Loucy (cell line): ENCODE data around the gene FBLIM1.

ENCODE experiments used
- H2AFZ ChIP-seq: fragments of 200-600 bp; sonication (generic); 2 replicates; pipeline ENCODE4 v1.6.0; 2016; ENCODE audit warnings: antibody characterized with exemption, mild to moderate bottlenecking, low read length, moderate library complexity
- H3F3A ChIP-seq: fragments of 200-600 bp; 2 replicates; pipeline ENCODE4 v1.6.0; 2016; ENCODE audit warnings: antibody characterized with exemption, low read depth, mild to moderate bottlenecking
- H3K27me3 ChIP-seq: fragments of 200-600 bp; sonication (generic); 2 replicates; pipeline ENCODE4 v1.6.1; 2014; ENCODE audit warnings: low read length, mild to moderate bottlenecking; ENCODE audit not compliant: insufficient read depth, poor library complexity, severe bottlenecking
- H3K36me3 ChIP-seq: fragments of 200-600 bp; sonication (generic); 2 replicates; pipeline ENCODE4 v1.6.1; 2016; ENCODE audit warnings: low read length; ENCODE audit not compliant: insufficient read depth
- H3K4me1 ChIP-seq: fragments of 200-600 bp; sonication (generic); 2 replicates; pipeline ENCODE4 v1.5.1; 2014; ENCODE audit warnings: low read length, mild to moderate bottlenecking; ENCODE audit not compliant: insufficient read depth, poor library complexity, severe bottlenecking
- H3K4me2 ChIP-seq: fragments of 200-600 bp; sonication (generic); 2 replicates; pipeline ENCODE4 v1.6.0; 2014; ENCODE audit warnings: antibody characterized with exemption, low read length, low read depth, mild to moderate bottlenecking; ENCODE audit not compliant: poor library complexity, severe bottlenecking
- H3K4me3 ChIP-seq: fragments of 200-600 bp; sonication (generic); 2 replicates; pipeline ENCODE4 v1.5.1; 2014; ENCODE audit warnings: low read length, mild to moderate bottlenecking, mixed read lengths; ENCODE audit not compliant: poor library complexity, severe bottlenecking
- H3K79me2 ChIP-seq: fragments of 200-600 bp; sonication (generic); 2 replicates; pipeline ENCODE4 v1.6.1; 2014; ENCODE audit warnings: low read length; ENCODE audit not compliant: insufficient read depth
- H3K9ac ChIP-seq: fragments of 200-600 bp; sonication (generic); 2 replicates; pipeline ENCODE4 v1.6.0; 2014; ENCODE audit warnings: mild to moderate bottlenecking, low read depth, low read length, moderate library complexity; ENCODE audit not compliant: poor library complexity, severe bottlenecking
- H3K9me2 ChIP-seq: fragments of 200-600 bp; sonication (generic); replicated peaks from 2 replicates; pipeline ENCODE4 v1.6.1; 2016; ENCODE audit warnings: low read depth, low read length, mixed read lengths
- H3K9me3 ChIP-seq: fragments of 200-600 bp; sonication (generic); 2 replicates; pipeline ENCODE4 v1.6.1; 2014; ENCODE audit warnings: mild to moderate bottlenecking, antibody characterized with exemption, low read length, low read depth; ENCODE audit not compliant: insufficient read depth
- H4K20me1 ChIP-seq: fragments of 200-600 bp; sonication (generic); 2 replicates; pipeline ENCODE4 v1.6.0; 2014; ENCODE audit warnings: antibody characterized with exemption, low read length, mild to moderate bottlenecking; ENCODE audit not compliant: insufficient read depth, poor library complexity, severe bottlenecking
- EZH2phosphoT487 ChIP-seq: fragments of 200-600 bp; IDR thresholded peaks from 2 replicates; pipeline ENCODE4 v1.6.1; 2018; ENCODE audit warnings: antibody characterized with exemption, mild to moderate bottlenecking, moderate library complexity, borderline replicate concordance
- TF ChIP-seq, protein P1 (sequence below): fragments of 200-600 bp; sonication (generic); conservative IDR thresholded peaks from 2 replicates; pipeline ENCODE4 v1.5.1; 2014; ENCODE audit warnings: mild to moderate bottlenecking, antibody characterized with exemption, low read length

Gene FBLIM1

GRCh38 chr1:15736892-15737261, 21.7 kb upstream of the FBLIM1 start:
- Histone ChIP-seq H3K9me3 (no peaks in the 10 kb centered on the region), H3K4me3 (no peak overlapping the region), H3K4me1 (no peaks in the 10 kb centered on the region), H3K4me2 (no peak overlapping the region), H3K36me3 (peaks cover 7% of the 10 kb centered on the region; the same call in 1 of the 2 replicates), H4K20me1 (no peaks in the 10 kb centered on the region), H3K79me2 (no peaks in the 10 kb centered on the region), H3K9ac (no peak overlapping the region), H3K27me3 (no peaks in the 10 kb centered on the region), H3F3A (no peaks in the 10 kb centered on the region), H3K9me2 (no peaks in the 10 kb centered on the region), H2AFZ (no peak overlapping the region)
- TF ChIP-seq EZH2phosphoT487, result no peak
- TF ChIP-seq, protein P1, sequence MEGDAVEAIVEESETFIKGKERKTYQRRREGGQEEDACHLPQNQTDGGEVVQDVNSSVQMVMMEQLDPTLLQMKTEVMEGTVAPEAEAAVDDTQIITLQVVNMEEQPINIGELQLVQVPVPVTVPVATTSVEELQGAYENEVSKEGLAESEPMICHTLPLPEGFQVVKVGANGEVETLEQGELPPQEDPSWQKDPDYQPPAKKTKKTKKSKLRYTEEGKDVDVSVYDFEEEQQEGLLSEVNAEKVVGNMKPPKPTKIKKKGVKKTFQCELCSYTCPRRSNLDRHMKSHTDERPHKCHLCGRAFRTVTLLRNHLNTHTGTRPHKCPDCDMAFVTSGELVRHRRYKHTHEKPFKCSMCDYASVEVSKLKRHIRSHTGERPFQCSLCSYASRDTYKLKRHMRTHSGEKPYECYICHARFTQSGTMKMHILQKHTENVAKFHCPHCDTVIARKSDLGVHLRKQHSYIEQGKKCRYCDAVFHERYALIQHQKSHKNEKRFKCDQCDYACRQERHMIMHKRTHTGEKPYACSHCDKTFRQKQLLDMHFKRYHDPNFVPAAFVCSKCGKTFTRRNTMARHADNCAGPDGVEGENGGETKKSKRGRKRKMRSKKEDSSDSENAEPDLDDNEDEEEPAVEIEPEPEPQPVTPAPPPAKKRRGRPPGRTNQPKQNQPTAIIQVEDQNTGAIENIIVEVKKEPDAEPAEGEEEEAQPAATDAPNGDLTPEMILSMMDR, result no peak

GRCh38 chr1:15737324-15738319, 21.0 kb upstream of the FBLIM1 start:
- Histone ChIP-seq H4K20me1 (no peaks in the 10 kb centered on the region), H3K27me3 (no peaks in the 10 kb centered on the region), H3F3A (no peaks in the 10 kb centered on the region), H3K4me2 (no peak overlapping the region), H3K4me1 (no peaks in the 10 kb centered on the region), H2AFZ (no peak overlapping the region), H3K9me3 (no peaks in the 10 kb centered on the region), H3K36me3 (peaks cover 1% of the 10 kb centered on the region; the same call in 1 of the 2 replicates), H3K4me3 (no peak overlapping the region), H3K9me2 (no peaks in the 10 kb centered on the region), H3K9ac (no peak overlapping the region), H3K79me2 (no peaks in the 10 kb centered on the region)
- TF ChIP-seq, protein P1, result no peak
- no peak for TF ChIP-seq EZH2phosphoT487

- TF ChIP-seq EZH2phosphoT487, result no peak
- TF ChIP-seq, protein P1, result no peak
- no peaks in the 10 kb centered on the region for H3K4me1 ChIP-seq
- H3K79me2 ChIP-seq, result no peaks in the 10 kb centered on the region
- no peak overlapping the region for H2AFZ ChIP-seq
- H3F3A ChIP-seq, result no peaks in the 10 kb centered on the region
- H3K27me3 ChIP-seq, result no peaks in the 10 kb centered on the region
- no peaks in the 10 kb centered on the region for H4K20me1 ChIP-seq
- H3K9me3 ChIP-seq, result no peaks in the 10 kb centered on the region
- no peaks in the 10 kb centered on the region; the same call in 1 of the 2 replicates for H3K36me3 ChIP-seq
- H3K9ac ChIP-seq, result no peak overlapping the region
- H3K9me2 ChIP-seq, result no peaks in the 10 kb centered on the region
- no peak overlapping the region for H3K4me2 ChIP-seq
- H3K4me3 ChIP-seq, result no peak overlapping the region
These were observed 20.0 kb upstream of the FBLIM1 start for GRCh38 chr1:15738416-15739113.
